HG03060 (cell line): ENCODE results near the gene CRIP1.

Experiments used
- ATAC-seq: cut with Tn5 transposase; IDR thresholded peaks from one replicate; pipeline ENCODE4 v1.9.1; 2021; ENCODE audit warnings: low read depth, moderate number of reproducible peaks; ENCODE audit not compliant: unreplicated experiment

The CRIP1 gene

DNA sequence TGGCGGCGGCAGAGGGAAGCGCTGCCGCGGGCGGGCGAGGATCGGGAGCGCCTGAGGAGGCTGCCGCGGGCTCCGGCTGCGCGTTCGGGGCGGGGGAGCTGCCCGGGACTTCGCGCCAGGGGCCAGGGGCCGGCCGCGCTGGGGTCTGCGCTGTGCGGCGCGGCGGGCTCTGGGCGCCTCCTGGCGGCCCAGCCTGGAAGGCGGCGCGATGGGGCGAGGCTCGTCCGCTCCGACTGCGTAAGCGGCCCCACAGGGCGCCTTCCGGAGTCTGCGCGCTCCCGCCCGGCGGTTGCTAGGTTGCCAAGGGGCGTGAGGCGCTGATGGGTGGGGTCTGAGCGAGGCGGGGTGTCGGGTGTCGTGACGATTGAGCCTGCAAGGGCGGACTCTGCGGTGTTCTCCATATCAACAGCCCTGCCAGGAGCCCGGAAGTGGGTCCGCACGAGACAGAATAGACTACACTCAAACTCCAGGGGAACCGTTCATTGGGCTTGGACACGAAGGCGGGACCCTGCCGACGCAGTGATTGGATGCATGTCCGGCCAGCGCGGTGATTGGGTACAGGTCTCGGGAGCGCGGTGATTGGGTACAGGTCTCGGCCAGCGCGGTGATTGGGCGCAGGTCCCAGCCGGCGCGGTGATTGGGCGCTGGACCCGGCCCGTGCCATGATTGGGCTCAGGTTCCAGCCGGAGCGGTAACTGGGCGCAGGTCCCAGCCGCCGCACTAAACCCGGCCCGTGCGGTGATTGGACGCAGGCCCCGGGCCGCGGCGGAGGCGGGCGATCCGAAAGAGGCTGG is 4.1 kb downstream of the CRIP1 start, which contains the start of gene TEDC1:
Gene TEDC1 (plus strand): TSS at position 675 of the 794 bp plus-strand sequence. CDS start 130 bp downstream, outside the sequence.
- peak; percentile 79 for ATAC-seq

GRCh38 chr14:105491366-105491973 is 4.8 kb downstream of the CRIP1 start:
- no peak for ATAC-seq

GRCh38 chr14:105492031-105492970 is 5.6 kb downstream of the CRIP1 start:
- no peak for ATAC-seq

DNA sequence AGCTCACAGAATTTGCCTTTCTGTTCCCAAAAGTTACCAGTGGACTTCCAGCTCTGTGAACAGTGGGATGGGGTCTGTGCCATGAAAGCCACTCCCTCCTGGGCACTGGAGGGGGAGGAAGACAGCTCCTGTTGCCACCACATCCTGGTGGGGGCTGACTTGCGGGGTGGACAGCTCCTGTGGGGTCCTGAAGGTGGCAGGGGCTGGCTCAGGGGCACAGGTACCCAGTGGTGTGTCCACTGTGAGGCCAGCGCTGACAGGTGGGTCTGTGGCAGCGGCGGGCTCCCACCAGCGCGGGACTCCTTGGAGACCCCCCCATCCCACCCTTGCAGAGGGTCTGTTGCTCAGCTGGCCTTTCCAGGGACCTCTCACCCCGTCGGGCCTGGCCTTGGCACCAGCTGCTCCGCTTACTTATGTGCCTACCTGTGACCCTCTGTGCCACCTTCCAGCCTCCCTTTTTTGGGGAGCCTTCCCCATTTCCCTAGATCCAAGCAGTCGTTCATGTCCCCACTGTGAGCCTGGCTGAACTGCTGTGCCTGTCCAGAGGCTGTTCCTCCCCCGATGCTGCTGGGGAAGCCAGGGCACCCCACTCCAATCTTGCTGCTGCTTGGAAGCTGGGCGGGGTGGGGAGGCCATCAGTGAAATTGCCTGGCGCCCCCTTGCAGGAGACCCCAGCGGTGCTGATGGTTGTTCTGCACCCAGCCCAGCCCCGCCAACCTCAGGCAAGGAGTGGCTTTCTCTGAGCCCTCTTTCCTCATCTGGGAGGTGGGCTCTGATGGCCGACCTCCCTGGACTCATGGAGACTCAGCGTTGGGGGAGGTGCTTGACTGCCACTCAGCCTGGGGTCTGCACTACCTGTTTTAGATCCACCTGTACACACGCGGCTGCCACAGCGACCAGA is 6.5 kb downstream of the CRIP1 start:
- no peak for ATAC-seq

DNA sequence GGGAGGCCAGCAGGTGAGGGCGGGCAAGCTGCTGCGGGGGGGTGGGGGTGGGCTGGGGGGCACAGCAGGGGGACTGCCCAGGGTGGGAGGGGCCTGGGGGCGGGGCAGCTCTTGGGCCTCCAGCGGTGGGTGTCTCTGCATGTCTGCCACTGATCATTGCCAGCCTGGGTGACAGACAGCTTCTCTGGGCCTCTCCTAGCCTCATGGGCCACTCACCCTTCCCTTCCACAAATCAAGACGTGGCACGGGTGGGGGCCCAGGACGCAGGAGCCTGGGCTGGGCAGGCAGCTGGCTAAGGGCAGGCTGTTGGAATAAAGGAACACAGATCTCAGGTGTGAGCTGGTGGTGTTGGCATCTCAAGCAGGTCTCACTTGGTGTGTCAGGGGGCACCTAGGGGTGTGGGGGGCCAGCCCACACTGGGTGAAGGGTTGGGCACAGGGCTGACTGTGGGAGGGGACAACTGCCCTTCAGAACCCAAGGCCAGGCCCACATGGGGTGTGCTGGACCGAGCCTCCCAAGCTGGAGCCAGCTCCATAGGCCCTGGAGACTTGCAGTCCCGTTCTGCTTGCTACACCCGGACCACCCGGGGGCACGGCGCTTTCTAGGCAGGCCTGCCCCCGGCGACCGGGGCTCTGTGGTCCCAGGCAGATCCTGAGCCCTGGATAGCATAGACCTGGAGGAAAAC is 7.4 kb downstream of the CRIP1 start:
- no peak for ATAC-seq

GRCh38 chr14:105494606-105494929 is 7.9 kb downstream of the CRIP1 start:
- no peak for ATAC-seq

GRCh38 chr14:105495101-105495989 is 8.7 kb downstream of the CRIP1 start:
- ATAC-seq = no peak

- ATAC-seq = no peak
These were observed 9.5 kb downstream of the CRIP1 start for GRCh38 chr14:105495990-105496830.

- ATAC-seq = no peak
These were observed 10.3 kb downstream of the CRIP1 start for GRCh38 chr14:105496831-105497591.

DNA sequence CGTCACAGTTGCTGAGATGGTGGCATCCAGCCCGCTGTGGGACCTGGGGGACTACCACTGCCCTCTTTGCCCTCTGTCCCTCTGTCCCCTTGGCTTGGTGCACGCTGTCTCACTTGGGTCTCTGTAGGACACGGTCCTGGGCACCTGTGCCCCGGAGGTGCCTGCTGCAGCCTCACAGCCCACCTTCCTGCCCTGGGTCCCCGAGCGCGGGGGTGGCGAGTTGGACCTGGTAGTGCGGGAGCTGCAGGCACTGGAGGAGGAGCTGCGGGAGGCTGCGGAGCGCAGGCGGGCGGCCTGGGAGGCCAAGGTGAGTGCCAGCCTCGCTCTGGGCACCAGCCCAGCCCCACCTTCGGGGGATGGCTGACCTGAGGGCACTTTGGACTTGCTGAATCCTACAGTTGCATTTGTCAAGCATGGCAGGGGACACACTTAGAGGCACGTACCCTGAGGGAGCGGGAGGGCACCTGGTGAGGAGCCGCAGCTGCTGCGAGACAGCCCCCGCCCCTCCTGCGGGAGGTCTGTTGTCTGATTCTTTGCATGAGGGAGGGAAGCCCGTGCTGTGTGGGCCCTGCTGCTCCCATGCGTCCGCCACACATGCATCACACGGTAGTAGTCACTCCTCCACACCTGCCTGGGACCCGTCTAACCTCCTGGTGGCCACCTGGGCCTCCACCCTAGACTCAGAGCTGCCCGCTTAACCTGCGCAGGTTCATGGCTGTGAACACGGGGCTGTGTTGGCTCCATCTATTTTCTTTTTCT is 11.2 kb downstream of the CRIP1 start:
- no peak for ATAC-seq

DNA sequence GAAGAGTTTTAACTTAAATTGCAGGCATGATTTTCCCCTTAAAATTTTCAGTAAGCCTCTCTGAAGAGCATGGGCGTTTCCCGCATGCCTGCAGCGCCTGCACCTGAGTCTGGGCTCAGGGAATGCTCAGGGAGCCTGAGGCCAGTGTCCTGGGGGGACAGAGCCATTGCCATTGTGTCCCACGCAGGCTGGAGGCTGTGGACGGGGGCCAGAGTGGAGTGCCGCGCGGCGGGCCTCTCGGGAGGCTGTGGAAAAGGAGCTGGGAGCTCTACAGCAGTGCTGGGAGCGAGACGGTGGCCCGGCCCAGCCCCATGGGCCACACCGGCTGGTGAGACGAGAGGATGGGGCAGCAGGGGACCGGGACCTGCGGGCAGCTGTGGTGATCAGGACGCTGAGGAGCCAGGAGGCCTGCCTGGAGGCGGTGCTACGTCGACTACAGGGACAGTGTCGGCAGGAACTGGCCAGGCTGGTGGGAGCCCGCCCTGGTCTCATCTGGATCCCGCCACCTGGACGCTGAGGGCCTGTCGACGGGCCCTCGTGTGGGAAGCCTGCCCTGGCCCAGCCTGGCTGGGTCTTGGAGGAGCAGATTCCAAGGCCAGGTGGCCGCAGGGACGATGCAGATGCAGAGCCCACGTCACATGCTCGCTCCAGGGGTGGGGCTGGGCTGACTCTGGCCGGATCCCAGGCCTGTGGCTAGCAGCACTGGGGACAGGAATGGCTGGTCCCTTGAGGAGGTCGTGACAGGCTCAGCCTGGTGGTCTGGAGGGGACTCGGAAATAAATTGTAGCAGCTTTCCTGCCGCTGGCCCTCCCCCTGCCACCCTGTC is 12.0 kb downstream of the CRIP1 start:
- ATAC-seq = no peak

DNA sequence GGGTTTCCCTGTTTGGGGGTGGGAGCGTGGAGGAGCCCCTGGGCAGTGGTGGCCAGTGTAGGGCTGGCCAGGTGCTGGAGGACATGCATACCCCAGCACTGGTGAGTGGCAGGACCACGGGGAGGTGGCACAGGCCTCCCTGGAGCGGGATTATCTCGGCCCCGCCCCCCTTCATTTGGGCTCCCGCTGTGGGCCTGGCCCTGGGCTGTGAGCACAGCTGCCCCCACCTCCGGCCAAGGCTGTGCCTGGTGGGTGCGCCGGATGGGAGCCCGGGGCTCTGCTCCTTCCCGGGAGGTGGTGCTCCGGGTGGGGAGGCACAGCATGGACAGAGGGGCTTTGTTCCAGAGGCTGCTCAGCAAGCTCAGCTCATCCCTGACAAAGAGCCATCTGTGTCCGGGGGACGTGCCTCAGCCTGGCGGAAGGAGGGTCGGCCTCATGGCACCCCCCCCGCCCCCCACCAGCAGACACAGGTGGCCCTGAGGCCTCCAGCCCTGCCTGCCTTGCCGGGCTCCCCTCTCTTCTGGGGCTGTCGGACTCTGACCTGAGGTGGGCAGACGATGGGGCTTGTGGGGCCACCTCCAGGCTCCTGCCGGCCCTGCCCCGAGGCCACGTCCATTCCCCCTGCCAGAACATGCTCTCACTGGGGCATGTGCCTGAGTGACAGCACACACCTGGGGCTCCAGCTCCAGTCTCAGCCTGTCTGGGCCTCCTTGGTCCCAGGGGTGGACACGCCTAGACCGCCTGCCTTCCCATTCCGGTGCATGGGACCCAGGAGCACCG is 12.8 kb downstream of the CRIP1 start:
- ATAC-seq = no peak

DNA sequence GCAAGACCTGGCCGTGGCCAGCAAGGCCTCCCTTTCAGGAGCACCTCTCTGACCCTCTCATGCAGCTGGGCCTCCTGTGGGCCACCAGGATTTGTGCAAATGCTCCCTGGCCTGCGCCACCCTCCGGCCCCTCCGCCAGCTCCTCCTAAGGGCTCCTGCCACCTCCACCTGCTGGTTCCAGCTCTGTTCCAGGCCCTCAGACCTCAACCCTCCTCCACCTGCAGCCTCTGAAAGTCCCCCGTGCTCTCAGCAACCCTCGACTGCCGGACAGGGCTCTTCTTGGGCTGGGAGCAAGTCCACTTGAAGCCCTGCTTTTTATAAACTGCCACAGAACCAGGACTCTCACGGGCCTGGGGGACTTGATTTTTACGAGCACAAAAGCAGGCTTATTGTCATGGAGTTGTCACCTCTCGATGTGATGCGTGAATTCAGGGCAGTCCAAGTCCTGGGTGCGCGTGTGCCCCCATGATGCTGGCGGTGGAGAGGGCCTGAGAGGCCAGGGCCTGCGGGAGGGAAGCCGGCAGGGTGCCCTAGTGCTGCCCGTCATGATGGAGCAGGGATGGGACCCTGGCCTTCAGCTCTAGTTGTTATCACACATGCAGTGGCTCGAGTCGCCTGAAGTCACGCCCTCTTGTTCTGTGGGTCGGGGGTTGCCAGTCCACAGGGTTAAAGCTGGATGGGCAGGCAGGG is 13.5 kb downstream of the CRIP1 start:
- ATAC-seq = no peak

- ATAC-seq = no peak
These were observed 14.0 kb downstream of the CRIP1 start for GRCh38 chr14:105500726-105501101.
